Activated CD4-positive, alpha-beta T cell treated with anti-CD3 and anti-CD28 coated beads, Interleukin-10, Interleukin-2, amounts not matched to agents 100 ng/mL and 50 ng/mL, durations not matched to agents 16 hours and 8 hours (primary cell): Measurements from ENCODE around the gene AKAP13.
A peak's percentile ranks its signal among the peaks of the same experiment; 100 is the strongest.

Experiments
- DNase-seq: peaks from one replicate; pipeline ENCODE4 v3.0.0-alpha.2; 2020

AKAP13 gene

GRCh38 chr15:85389772-85390171 is 9.4 kb downstream of the AKAP13 start:
- DNase-seq, result no peak

GRCh38 chr15:85393210-85393609 is 12.8 kb downstream of the AKAP13 start:
- DNase-seq, result no peak

- no peak for DNase-seq
These were observed 14.3 kb downstream of the AKAP13 start for GRCh38 chr15:85394554-85395333.

DNA sequence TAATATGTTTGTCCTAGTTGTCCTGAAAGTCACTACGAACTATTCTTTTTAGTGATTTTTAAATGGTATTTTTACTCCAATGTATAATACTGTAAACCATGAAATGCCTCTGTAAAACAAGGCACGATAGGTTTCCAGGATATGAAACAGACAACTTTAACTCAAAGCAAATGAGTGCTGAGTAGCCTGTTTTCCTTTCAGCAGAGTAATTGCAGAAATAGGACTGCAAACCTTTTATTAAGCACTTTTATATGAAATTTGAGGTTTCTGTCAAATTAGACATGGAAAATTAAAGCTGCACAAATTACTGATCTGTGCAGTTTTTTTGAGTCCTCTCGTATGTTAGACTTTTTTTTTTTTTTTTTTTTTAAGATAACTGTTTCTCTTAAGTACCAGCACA is 16.2 kb downstream of the AKAP13 start:
- DNase-seq, result no peak

- DNase-seq, result no peak
These were observed 16.7 kb downstream of the AKAP13 start for GRCh38 chr15:85397151-85397550.

DNA sequence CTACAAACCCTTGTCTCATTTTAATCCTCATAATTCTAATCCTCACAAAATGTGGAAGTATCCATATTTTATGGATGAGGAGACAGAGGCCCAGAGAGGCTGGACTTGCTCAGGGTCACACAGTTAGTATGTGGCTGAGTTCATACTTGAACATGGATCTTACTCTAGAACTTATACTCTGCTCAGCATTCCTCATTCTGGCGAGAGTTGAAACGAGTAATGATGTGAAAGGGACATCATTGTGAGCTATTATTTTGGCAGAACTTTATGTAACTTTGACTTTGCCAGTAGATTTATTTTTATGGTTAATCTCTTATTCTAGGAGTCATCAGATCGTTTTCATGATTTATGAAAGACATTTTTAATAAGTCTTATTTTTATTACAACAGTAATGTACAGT is 17.5 kb downstream of the AKAP13 start:
- DNase-seq, result no peak

DNA sequence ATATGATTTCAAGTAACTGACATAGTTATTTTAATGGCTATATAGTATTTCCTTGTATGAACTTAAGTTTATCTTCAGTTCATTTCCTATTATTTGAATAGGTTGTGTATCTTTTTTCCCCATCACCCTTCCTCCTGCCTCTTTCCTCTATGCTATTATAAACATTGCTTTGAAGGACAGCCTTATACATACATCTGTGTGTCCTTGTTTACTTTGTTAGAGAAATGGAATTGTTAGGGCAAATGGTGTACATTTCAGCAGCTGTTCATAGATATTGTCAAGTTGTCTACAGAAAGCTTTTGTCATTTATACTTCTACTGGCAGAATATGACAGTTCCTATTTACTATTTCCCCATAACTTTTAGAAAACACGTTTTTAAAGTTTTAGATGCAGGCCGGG is 18.4 kb downstream of the AKAP13 start:
- no peak for DNase-seq

DNA sequence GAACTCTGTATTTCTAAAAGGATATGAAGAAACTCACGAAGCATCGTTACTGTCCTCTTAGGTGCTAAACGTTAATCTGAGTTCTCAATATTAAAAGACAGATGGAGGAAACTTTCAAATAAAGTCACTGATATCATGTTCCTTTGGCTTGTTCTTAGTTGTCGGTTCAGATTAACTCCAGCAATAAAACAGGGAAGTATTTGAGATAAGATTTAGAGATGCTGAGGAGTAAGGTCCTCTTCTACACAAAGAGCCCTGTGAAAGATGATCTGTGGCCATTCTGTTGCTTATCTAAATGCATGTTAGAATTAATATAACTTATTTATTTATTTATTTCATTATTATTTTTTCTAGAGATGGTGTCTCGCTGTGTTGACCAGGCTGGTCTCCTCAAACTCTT is 19.2 kb downstream of the AKAP13 start:
- no peak for DNase-seq

DNA sequence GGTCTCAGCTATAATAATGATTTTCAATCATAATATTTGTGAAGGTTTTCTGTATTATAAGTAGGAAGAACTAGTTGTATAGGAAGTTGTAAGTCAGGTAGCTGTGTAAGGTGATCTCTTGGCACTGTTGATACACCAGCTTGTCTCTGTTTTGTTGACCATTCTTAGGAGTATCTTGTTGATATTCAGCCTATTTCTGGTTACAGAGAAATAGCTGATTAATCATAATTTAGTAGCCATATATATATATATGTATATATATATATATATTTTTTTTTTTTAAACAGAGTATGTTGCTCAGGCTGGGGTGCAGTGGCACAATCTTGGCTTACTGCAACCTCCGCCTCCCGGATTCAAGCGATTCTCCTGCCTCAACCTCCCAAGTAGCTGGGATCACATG is 20.2 kb downstream of the AKAP13 start:
- no peak for DNase-seq

GRCh38 chr15:85401108-85401774 is 20.8 kb downstream of the AKAP13 start:
- peak; percentile 34 for DNase-seq

DNA sequence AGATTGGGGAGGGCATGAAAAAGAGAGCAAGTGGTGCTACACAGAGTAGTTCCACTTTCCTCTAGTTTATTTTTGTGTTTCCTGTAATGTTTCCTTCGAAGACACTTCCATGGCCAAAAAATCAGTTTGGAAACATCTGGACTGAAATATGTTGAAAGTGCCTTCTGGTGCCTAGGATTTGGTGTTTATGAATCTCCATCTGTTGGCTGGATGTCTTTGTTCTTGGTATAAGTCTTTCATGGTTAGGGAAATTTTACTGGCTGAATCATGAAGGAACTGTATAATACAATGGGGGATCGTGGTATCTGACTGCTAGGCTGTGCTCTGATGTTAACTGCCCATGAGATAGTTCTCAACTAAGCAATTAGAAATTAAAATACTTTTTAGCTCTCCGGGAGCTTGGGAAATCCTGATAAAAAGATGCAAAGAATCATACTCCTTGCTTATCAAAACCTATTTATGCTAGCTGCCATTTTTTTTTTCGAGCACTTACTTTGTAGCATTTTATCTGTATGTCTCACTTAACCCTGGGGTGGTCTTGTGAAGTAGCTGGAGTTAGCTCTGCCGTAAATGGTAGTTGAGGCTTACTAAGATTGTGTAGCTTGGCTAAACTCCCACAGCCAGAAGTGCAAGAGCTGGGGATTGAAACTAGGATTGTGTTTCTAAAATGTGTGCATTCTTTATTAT is 21.9 kb downstream of the AKAP13 start:
- no peak for DNase-seq

- DNase-seq, result no peak
These were observed 23.3 kb downstream of the AKAP13 start for GRCh38 chr15:85403745-85404144.

GRCh38 chr15:85404176-85404917 is 23.9 kb downstream of the AKAP13 start:
- DNase-seq, result no peak

GRCh38 chr15:85404918-85405866 is 24.8 kb downstream of the AKAP13 start:
- no peak for DNase-seq

DNA sequence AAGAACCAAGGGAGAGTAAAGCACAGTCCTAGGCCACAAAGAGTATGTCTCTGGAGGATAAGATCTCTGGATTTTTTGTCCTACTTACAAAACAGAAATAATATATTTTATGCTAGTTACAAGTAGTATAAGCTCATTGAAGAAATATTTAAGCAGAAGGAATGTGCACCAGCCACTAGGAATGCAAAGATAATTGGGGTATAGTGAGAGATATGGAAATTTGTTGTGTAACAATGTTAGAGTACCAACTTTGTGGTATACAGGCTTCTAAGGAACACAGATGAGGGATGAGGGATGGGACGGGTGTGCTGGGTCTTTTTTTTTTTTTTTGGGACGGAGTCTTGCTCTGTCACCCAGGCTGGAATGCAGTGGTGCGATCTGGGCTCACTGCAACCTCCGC is 26.5 kb downstream of the AKAP13 start:
- no peak for DNase-seq

DNA sequence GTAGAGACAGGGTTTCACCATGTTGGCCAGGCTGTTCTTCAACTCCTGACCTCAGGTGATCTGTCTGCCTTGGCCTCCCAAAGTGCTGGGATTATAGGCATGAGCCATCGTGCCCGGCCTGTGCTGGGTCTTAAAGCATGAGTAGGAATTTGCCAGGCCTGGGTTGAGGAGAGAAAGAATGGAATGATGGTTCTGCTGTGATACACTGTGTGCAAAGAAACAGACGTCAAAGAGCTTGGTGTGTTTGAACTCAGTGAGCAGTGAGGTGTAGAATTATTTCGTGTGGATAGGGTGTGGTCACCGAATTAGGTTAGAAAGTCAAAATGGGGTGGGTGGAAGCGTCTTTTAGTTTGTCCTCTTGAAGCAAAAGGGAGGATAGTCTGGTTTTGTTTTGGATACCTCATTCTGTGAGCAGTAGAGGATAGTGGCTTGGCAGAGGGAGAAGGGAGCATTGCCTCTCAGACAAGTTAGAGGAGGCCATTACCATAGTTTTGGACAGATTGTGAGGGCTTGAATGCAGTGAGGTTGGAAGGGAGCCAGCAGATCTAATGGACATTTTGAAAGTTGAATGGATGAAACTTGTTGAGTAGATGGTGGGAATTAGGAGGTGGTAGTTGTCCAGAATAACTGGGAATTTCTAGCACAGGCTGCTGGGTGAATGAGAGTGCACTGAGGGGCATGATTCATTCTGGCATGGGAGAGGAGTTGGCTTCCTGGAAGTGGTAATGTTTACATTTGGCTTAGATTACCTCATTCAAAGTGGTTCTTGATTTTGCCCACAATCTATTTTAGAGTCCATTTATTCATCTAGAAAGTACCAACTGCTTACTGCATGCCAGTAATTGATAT is 27.2 kb downstream of the AKAP13 start:
- DNase-seq, result peak; percentile 83

DNA sequence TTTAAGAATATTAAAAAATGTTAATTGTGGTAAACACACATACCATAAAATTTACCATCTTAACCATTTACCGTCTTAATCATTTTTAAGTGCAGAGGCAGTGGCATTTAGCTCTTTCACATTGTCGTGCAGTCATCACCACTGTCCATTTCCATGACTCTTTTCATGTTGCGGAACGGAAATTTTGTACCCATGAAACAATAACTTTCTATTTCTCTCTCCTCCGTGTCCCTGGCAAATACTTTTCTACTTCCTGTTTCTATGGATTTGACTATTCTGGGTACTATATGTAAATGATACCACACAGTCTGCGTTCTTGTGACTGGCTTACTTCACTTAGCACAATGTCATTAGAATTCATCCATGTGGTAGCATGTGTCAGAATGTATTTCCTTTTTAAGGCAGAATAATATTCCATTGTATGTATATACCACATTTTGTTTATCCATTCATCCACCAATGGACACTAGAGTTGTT is 27.9 kb downstream of the AKAP13 start:
- peak; percentile 83 for DNase-seq

DNA sequence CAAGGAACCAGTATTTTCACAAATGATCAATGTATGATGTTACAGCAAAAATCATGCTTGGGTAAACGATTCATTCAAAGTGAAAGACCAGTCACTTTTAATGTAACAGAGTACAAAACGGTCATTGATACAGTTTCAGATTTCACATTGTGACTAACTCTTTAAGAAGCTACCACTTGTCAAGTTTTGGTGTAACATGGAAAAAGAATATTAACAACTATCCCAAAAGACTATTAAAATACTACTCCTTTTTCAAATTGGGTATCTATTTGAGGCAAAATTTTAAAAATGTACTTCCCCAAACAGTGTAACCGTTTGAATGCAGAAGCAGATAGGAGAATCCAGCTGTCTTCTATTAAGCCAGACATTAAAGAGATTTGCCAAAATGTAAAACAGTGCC is 31.7 kb downstream of the AKAP13 start:
- peak; percentile 63 for DNase-seq

- peak; percentile 93 for DNase-seq
These were observed 32.8 kb downstream of the AKAP13 start for GRCh38 chr15:85412956-85413854.

GRCh38 chr15:85414037-85414436 is 33.6 kb downstream of the AKAP13 start:
- DNase-seq, result no peak
